HepG2 (cell line): ENCODE measurements around the gene PIANP. TPM values are rescaled to one million over a fixed set of nuclear protein-coding genes. Genes with fewer than 3 reads are reported as not detected.
A peak's percentile ranks its signal among the peaks of the same experiment; 100 is the strongest.

Source experiments
- ATF5 ChIP-seq: sonication (generic); formaldehyde crosslinking; IDR thresholded peaks from 2 replicates; pipeline ENCODE4 v1.4.0; 2020; ENCODE audit warnings: mild to moderate bottlenecking, low read depth, missing genetic modification reagents
- EHMT2 ChIP-seq: fragments of 200-600 bp; sonication (generic); IDR thresholded peaks from 2 replicates; pipeline ENCODE4 v1.7.0; 2017; ENCODE audit warnings: antibody characterized with exemption, low read depth, low read length, borderline replicate concordance
- FOXM1 ChIP-seq: sonication (generic); formaldehyde crosslinking; IDR thresholded peaks from 2 replicates; pipeline ENCODE4 v1.5.0; 2020; ENCODE audit warnings: missing genetic modification reagents
- HES4 ChIP-seq: sonication (generic); formaldehyde crosslinking; IDR thresholded peaks from 2 replicates; pipeline ENCODE4 v1.9.0; 2021; ENCODE audit warnings: mild to moderate bottlenecking, missing genetic modification reagents, borderline replicate concordance
- IRF1 ChIP-seq: sonication (generic); formaldehyde crosslinking; IDR thresholded peaks from 2 replicates; pipeline ENCODE4 v1.4.0; 2020; ENCODE audit warnings: low read depth, mild to moderate bottlenecking, missing genetic modification reagents
- PBX2 ChIP-seq: IDR thresholded peaks from 2 replicates; pipeline ENCODE4 v1.6.1; 2016; ENCODE audit warnings: control low read depth
- SMARCE1 ChIP-seq: fragments of 450-650 bp; IDR thresholded peaks from 2 replicates; pipeline ENCODE4 v1.6.1; 2017; ENCODE audit warnings: borderline replicate concordance
- USF2 ChIP-seq, 2 experiments: sonication (generic) in 1 of 2; formaldehyde crosslinking in 1 of 2; IDR thresholded peaks; 2 replicates each; pipeline versions ENCODE4 v1.5.1 to v1.6.1; 2011 to 2020; ENCODE audit warnings: borderline replicate concordance in 1 of 2, low read depth in 1 of 2, low read length in 1 of 2, mild to moderate bottlenecking in 1 of 2, missing genetic modification reagents in 1 of 2, moderate library complexity in 1 of 2
- ZNF264 ChIP-seq: sonication (generic); formaldehyde crosslinking; IDR thresholded peaks from 2 replicates; pipeline ENCODE4 v1.4.0; 2020; ENCODE audit warnings: missing genetic modification reagents
- ZNF383 ChIP-seq: sonication (generic); formaldehyde crosslinking; IDR thresholded peaks from 2 replicates; pipeline ENCODE4 v1.4.0; 2020; ENCODE audit warnings: missing genetic modification reagents, mild to moderate bottlenecking, borderline replicate concordance
- ZNF567 ChIP-seq: sonication (generic); formaldehyde crosslinking; IDR thresholded peaks from 2 replicates; pipeline ENCODE4 v1.8.1; 2023; ENCODE audit warnings: mild to moderate bottlenecking, missing genetic modification reagents, borderline replicate concordance
- ZNF703 ChIP-seq: sonication (generic); formaldehyde crosslinking; IDR thresholded peaks from 2 replicates; pipeline ENCODE4 v1.5.1; 2020; ENCODE audit warnings: missing genetic modification reagents, mild to moderate bottlenecking, moderate library complexity, borderline replicate concordance
- ZNF772 ChIP-seq: sonication (generic); formaldehyde crosslinking; IDR thresholded peaks from 2 replicates; pipeline ENCODE4 v1.5.0; 2020; ENCODE audit warnings: mild to moderate bottlenecking, missing genetic modification reagents
- polyA plus RNA-seq, 8 experiments: library from polyadenylated mRNA; depleted of rRNA in 3 of 8; stranded (reverse) in 7 of 8; unstranded in 1 of 8; fragments of >200 nt; fragmentation: Illumina TruSeq in 4 of 8; extraction: Trizol in 4 of 8; gene quantifications; 2 replicates each; pipeline versions ENCODE4 v1.2.1 to v1.2.3, GENCODE V29; 2011 to 2016; ENCODE audit warnings: low read depth in 4 of 8, missing spikeins in 1 of 8, mixed read lengths in 1 of 8; ENCODE audit not compliant: insufficient read depth in 1 of 8
- total RNA-seq, 5 experiments: library from RNA; depleted of rRNA; stranded (reverse); fragments of >200 nt; fragmentation: Illumina TruSeq; extraction: Trizol; gene quantifications; 2 replicates each; pipeline ENCODE4 v1.2.3, GENCODE V29; 2016; ENCODE audit warnings: low read depth in 1 of 5
- TF ChIP-seq, protein P1 (sequence below): sonication (generic); formaldehyde crosslinking; conservative IDR thresholded peaks from 2 replicates; pipeline ENCODE4 v1.4.0; 2020; ENCODE audit warnings: missing genetic modification reagents
- TF ChIP-seq, protein P2 (sequence below): sonication (generic); formaldehyde crosslinking; IDR thresholded peaks from 2 replicates; pipeline ENCODE4 v1.5.0; 2020; ENCODE audit warnings: missing genetic modification reagents
- TF ChIP-seq, protein P3 (sequence below): sonication (generic); formaldehyde crosslinking; IDR thresholded peaks from 2 replicates; pipeline ENCODE4 v1.8.1; 2023; ENCODE audit warnings: mild to moderate bottlenecking, inconsistent platforms, moderate library complexity, missing genetic modification reagents, borderline replicate concordance

Gene PIANP
- total and polyA plus RNA-seq, 2 of the 13 experiments (the other 11 are each of a cell fraction or from before 2014, with no cell fraction given) = not detected

- TF ChIP-seq, protein P1, sequence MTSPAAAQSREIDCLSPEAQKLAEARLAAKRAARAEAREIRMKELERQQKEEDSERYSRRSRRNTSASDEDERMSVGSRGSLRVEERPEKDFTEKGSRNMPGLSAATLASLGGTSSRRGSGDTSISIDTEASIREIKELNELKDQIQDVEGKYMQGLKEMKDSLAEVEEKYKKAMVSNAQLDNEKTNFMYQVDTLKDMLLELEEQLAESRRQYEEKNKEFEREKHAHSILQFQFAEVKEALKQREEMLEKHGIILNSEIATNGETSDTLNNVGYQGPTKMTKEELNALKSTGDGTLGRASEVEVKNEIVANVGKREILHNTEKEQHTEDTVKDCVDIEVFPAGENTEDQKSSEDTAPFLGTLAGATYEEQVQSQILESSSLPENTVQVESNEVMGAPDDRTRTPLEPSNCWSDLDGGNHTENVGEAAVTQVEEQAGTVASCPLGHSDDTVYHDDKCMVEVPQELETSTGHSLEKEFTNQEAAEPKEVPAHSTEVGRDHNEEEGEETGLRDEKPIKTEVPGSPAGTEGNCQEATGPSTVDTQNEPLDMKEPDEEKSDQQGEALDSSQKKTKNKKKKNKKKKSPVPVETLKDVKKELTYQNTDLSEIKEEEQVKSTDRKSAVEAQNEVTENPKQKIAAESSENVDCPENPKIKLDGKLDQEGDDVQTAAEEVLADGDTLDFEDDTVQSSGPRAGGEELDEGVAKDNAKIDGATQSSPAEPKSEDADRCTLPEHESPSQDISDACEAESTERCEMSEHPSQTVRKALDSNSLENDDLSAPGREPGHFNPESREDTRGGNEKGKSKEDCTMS = peak; percentile 76; the same call in 1 of the 2 replicates
- TF ChIP-seq ATF5 (CRISPR knock-in tag) (peak; percentile 60; the same call in 1 of the 2 replicates), EHMT2 (no peak), PBX2 (CRISPR knock-in tag) (peak; percentile 75), ZNF772 (CRISPR knock-in tag) (peak; percentile 87; the same call in 1 of the 2 replicates), SMARCE1 (no peak), USF2 (IDR thresholded peaks at IDR 0.05; ENCODE audit: low read depth, low read length) (peak; percentile 95), USF2 (CRISPR knock-in tag; IDR thresholded peaks at IDR 0.05; ENCODE audit: borderline replicate concordance) (peak; percentile 89), ZNF264 (CRISPR knock-in tag) (no peak), ZNF383 (CRISPR knock-in tag) (no peak), ZNF567 (0 out of 2 replicates have a peak, but pooled peaks have one; percentile 55), ZNF703 (CRISPR knock-in tag) (0 out of 2 replicates have a peak, but pooled peaks have one; percentile 82), HES4 (peak; percentile 77; the same call in 1 of the 2 replicates), FOXM1 (no peak), IRF1 (CRISPR knock-in tag) (no peak; the same call in 1 of the 2 replicates)
- TF ChIP-seq, protein P2, sequence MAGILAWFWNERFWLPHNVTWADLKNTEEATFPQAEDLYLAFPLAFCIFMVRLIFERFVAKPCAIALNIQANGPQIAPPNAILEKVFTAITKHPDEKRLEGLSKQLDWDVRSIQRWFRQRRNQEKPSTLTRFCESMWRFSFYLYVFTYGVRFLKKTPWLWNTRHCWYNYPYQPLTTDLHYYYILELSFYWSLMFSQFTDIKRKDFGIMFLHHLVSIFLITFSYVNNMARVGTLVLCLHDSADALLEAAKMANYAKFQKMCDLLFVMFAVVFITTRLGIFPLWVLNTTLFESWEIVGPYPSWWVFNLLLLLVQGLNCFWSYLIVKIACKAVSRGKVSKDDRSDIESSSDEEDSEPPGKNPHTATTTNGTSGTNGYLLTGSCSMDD (CRISPR knock-in tag) = no peak
- TF ChIP-seq, protein P3, sequence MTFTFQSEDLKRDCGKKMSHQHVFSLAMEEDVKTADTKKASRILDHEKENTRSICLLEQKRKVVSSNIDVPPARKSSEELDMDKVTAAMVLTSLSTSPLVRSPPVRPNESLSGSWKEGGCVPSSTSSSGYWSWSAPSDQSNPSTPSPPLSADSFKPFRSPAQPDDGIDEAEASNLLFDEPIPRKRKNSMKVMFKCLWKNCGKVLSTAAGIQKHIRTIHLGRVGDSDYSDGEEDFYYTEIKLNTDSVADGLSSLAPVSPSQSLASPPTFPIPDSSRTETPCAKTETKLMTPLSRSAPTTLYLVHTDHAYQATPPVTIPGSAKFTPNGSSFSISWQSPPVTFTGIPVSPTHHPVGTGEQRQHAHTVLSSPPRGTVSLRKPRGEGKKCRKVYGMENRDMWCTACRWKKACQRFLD (CRISPR knock-in tag) = peak; percentile 75; the same call in 1 of the 2 replicates
These were observed 23.2 kb upstream of the PIANP start, which contains the start of gene COPS7A (continued) for GRCh38 chr12:6723607-6724408.
